Activated T-cell treated with anti-CD3 and anti-CD28 coated beads for 4 hours (primary cell): ENCODE results near the gene UBR2.
"Not testable (repeated sequence)": the region's sequence is repeated elsewhere in the genome, so short reads cannot be mapped to it uniquely, and the experiment has no call there.

ENCODE experiments used
- DNase-seq: peaks from one replicate; pipeline ENCODE4 v3.0.0-alpha.2; 2020

UBR2 gene

GRCh38 chr6:42729731-42730130, 165.9 kb downstream of the UBR2 start:
- DNase-seq, result no peak

DNA sequence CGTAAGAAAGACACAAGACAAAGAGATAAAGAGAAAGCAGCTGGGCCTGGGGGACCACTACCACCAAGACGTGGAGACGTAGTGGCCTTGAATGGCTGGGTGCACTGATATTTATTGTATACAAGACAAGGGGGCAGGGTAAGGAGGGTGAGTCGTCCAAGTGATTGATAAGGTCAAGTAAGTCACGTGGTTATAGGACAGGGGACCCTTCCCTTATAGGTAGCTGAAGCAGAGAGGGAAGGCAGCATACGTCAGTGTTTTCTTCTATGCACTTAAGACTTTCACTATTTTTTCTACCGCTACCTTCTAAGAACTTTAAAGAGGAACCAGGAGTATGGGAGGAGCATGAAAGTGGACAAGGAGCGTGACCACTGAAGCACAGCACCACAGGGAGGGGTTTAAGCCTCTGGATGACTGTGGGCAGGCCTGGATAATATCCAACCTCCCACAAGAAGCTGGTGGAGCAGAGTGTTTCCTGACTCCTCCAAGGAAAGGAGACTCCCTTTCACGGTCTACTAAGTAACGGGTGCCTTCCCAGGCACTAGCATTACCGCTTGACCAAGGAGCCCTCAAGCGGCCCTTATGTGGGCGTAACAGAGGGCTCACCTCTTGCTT, 170.1 kb downstream of the UBR2 start:
- not testable (repeated sequence) for DNase-seq

DNA sequence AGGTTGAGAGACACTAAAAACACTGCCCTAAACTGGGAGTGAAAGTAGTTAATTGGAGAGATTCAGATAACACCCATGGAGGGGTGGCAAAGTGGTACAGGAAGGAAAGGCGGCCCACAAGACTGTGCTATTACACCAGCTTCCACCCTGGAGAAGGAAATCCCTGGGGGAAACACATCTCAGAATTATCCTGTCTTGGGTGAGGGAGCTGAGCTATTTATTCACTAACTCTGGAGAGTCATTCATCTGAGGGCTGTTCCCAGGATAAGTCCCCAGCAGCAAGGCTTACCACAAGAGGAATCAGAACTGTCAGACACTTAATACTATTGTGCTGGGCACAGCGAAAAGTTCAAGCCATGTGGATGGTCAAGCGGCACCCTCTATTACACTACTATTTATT, 172.1 kb downstream of the UBR2 start:
- DNase-seq, result no peak

DNA sequence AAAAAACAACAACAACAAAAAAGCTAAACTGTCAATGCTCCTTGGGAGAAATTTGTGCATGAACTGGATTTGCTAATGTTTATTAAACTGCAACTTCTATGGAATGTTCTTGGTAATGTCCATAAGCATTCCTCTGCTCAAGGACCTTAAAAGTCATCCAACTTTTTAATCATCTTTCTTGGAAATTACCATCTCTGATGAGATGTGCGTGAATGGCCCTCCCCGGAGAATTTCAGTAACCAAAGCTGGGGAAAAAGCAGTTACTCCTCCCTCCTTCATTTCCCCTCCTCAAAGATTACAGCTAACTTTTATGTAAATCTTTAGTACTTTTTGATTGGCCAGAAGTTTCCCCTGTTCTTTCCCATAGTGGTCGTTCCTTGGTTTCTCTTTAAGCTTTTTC, 176.9 kb downstream of the UBR2 start:
- DNase-seq, result no peak

GRCh38 chr6:42742116-42742894, 178.5 kb downstream of the UBR2 start:
- DNase-seq, result no peak
